ENCODE data around the gene LGI4.

LGI4 gene

GRCh38 chr19:35084509-35084762, 50.4 kb downstream of the LGI4 start:
- DNase-seq, result no peak

- DNase-seq, result no peak
Observed at GRCh38 chr19:35083691-35084508, 51.0 kb downstream of the LGI4 start.

- DNase-seq, result no peak
Observed at GRCh38 chr19:35081201-35081600, 53.7 kb downstream of the LGI4 start.

GRCh38 chr19:35080613-35081170, 54.2 kb downstream of the LGI4 start:
- no peak for DNase-seq

GRCh38 chr19:35079826-35080225, 55.0 kb downstream of the LGI4 start:
- no peak for DNase-seq

GRCh38 chr19:35077411-35078223, 57.2 kb downstream of the LGI4 start:
- DNase-seq, result no peak

- DNase-seq, result no peak
Observed at GRCh38 chr19:35076657-35077056, 58.2 kb downstream of the LGI4 start.

GRCh38 chr19:35076026-35076370, 58.9 kb downstream of the LGI4 start:
- no peak for DNase-seq

- DNase-seq, result no peak
Observed at GRCh38 chr19:35075202-35076025, 59.4 kb downstream of the LGI4 start.
